GM08714 (cell line): ENCODE measurements around the gene SF1.

Experiments used
- H3K4me3 ChIP-seq: fragments of 200-500 bp; sonication (Bioruptor generic); 2 replicates; pipeline ENCODE4 v1.5.1; 2014; ENCODE audit warnings: mild to moderate bottlenecking, low read length, inconsistent platforms
- ZNF274 ChIP-seq: IDR thresholded peaks from 2 replicates; pipeline ENCODE4 v1.6.1; 2012; ENCODE audit warnings: mild to moderate bottlenecking, low read depth, low read length

The SF1 gene

GRCh38 chr11:64805481-64805880, 27.1 kb upstream of the SF1 start:
- H3K4me3 ChIP-seq: no peak overlapping the region
- no peak for TF ChIP-seq ZNF274

GRCh38 chr11:64804346-64805210, 26.2 kb upstream of the SF1 start:
- TF ChIP-seq ZNF274: no peak
- no peak overlapping the region for H3K4me3 ChIP-seq

GRCh38 chr11:64803846-64804345, 25.6 kb upstream of the SF1 start:
- TF ChIP-seq ZNF274: no peak

GRCh38 chr11:64803158-64803845, 25.0 kb upstream of the SF1 start, which contains the start of gene MAP4K2:
MAP4K2 (minus strand) TSS chr11:64803214; CDS start chr11:64803149, 65 bp downstream.
- no peak for TF ChIP-seq ZNF274
- H3K4me3 ChIP-seq: peak within 1 kb of the TSS; percentile 77

More at GRCh38 chr11:64803846-64804345, 25.6 kb upstream of the SF1 start:
- peak overlapping the region; percentile 77 for H3K4me3 ChIP-seq

- no peak for TF ChIP-seq ZNF274
- peak overlapping the region; percentile 76; the same call in 1 of the 2 replicates for H3K4me3 ChIP-seq
These were observed 24.2 kb upstream of the SF1 start for GRCh38 chr11:64802370-64803157.

GRCh38 chr11:64801561-64802369, 23.4 kb upstream of the SF1 start:
- TF ChIP-seq ZNF274: no peak
- H3K4me3 ChIP-seq: peak overlapping the region; percentile 76; the same call in 1 of the 2 replicates

GRCh38 chr11:64801158-64801464, 22.8 kb upstream of the SF1 start:
- H3K4me3 ChIP-seq: peak overlapping the region; percentile 76; the same call in 1 of the 2 replicates
- no peak for TF ChIP-seq ZNF274

GRCh38 chr11:64800303-64801157, 22.2 kb upstream of the SF1 start:
- TF ChIP-seq ZNF274: no peak

GRCh38 chr11:64799623-64800302, 21.4 kb upstream of the SF1 start:
- H3K4me3 ChIP-seq: no peak overlapping the region; the same call in 1 of the 2 replicates

More at GRCh38 chr11:64800303-64801157, 22.2 kb upstream of the SF1 start:
- H3K4me3 ChIP-seq: no peak overlapping the region; the same call in 1 of the 2 replicates

GRCh38 chr11:64799256-64799622, 20.9 kb upstream of the SF1 start:
- TF ChIP-seq ZNF274: no peak

More at GRCh38 chr11:64799623-64800302, 21.4 kb upstream of the SF1 start:
- TF ChIP-seq ZNF274: no peak

GRCh38 chr11:64796757-64797541, 18.6 kb upstream of the SF1 start:
- TF ChIP-seq ZNF274: no peak
- no peak overlapping the region for H3K4me3 ChIP-seq

More at GRCh38 chr11:64799256-64799622, 20.9 kb upstream of the SF1 start:
- H3K4me3 ChIP-seq: no peak overlapping the region; the same call in 1 of the 2 replicates
